Loucy (cell line): ENCODE results near the gene LCN9.

Experiments used
- CTCF ChIP-seq: fragments of 200-600 bp; sonication (generic); conservative IDR thresholded peaks from 2 replicates; pipeline ENCODE4 v1.5.1; 2014; ENCODE audit warnings: mild to moderate bottlenecking, antibody characterized with exemption, low read length
- EZH2phosphoT487 ChIP-seq: fragments of 200-600 bp; IDR thresholded peaks from 2 replicates; pipeline ENCODE4 v1.6.1; 2018; ENCODE audit warnings: antibody characterized with exemption, mild to moderate bottlenecking, moderate library complexity, borderline replicate concordance

DNA sequence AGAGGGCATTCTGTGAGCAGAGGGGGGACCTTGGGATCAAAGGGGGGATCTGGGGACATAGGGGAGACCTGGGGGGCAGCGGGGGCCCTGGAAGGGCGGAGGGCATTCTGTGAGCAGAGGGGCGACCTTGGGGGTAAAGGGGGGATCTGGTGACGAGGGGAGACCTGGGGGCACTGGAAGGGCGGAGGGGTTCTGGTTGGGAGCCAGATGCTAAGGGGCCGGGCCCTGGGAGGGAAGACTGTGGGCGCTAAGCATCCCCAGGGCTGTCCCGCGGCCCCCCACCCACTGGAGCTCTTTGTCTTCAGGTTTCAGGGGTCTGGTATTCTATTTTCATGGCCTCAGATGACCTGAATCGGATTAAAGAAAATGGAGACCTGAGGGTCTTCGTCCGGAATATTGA lies 748 bp downstream of the LCN9 start:
- TF ChIP-seq CTCF (no peak), EZH2phosphoT487 (no peak)
